H1 (cell line): ENCODE measurements around the gene STXBP6. TPM values are rescaled to one million over a fixed set of nuclear protein-coding genes. Genes with fewer than 3 reads are reported as not detected.
"Not testable (repeated sequence)": the region's sequence is repeated elsewhere in the genome, so short reads cannot be mapped to it uniquely, and the experiment has no call there.

Experiments
- CTCF ChIA-PET: fragments of 300-600 bp; sonication (Branson Sonifier 250); formaldehyde crosslinking; loops from one replicate; lab custom pipeline; 2021; ENCODE audit not compliant: partially characterized antibody; lab: Charles Lee
- POLR2A ChIA-PET: fragments of 300-600 bp; sonication (Branson Sonifier 250); formaldehyde crosslinking; loops from one replicate; lab custom pipeline; 2021; ENCODE audit warnings: inconsistent platforms; ENCODE audit not compliant: partially characterized antibody; lab: Charles Lee
- DNase-seq, 2 experiments: peaks; one replicate each; pipeline versions ENCODE4 v3.0.0 to v3.0.0-alpha.2; 2010 to 2022; ENCODE audit warnings: low spot score in 2 of 2, low read depth in 1 of 2, mixed read lengths in 1 of 2
- FAIRE-seq: peaks from 2 replicates; lab custom pipeline; 2011; peaks lifted over from hg19 to GRCh38; lab: Jason Lieb, UNC
- H2AFZ ChIP-seq: 2 replicates; pipeline ENCODE4 v1.8.1; 2012; ENCODE audit warnings: low read length, inconsistent platforms
- H2AK5ac ChIP-seq: 2 replicates; pipeline ENCODE4 v1.6.1; 2013; ENCODE audit warnings: low read depth, low read length
- H2BK120ac ChIP-seq: replicated peaks from 2 replicates; pipeline ENCODE3; 2013; ENCODE audit warnings: low read depth, low read length, inconsistent platforms
- H2BK12ac ChIP-seq: 2 replicates; pipeline ENCODE4 v1.6.1; 2013; ENCODE audit warnings: low read depth, low read length
- H2BK15ac ChIP-seq: 2 replicates; pipeline ENCODE4 v1.6.1; 2013; ENCODE audit warnings: low read length
- H2BK20ac ChIP-seq: 2 replicates; pipeline ENCODE4 v1.6.1; 2013; ENCODE audit warnings: low read length
- H2BK5ac ChIP-seq: 2 replicates; pipeline ENCODE4 v1.6.1; 2013; ENCODE audit warnings: low read depth, low read length
- H3K14ac ChIP-seq: 2 replicates; pipeline ENCODE4 v1.6.1; 2013; ENCODE audit warnings: inconsistent platforms; ENCODE audit not compliant: insufficient read length
- H3K18ac ChIP-seq: 2 replicates; pipeline ENCODE4 v1.6.1; 2013; ENCODE audit warnings: low read length; ENCODE audit errors: extremely low read depth
- H3K23ac ChIP-seq: 2 replicates; pipeline ENCODE4 v1.6.1; 2013; ENCODE audit warnings: inconsistent platforms; ENCODE audit not compliant: insufficient read length
- H3K23me2 ChIP-seq: 2 replicates; pipeline ENCODE4 v1.6.1; 2013; ENCODE audit warnings: low read depth, low read length
- H3K27ac ChIP-seq: 2 replicates; pipeline ENCODE4 v1.6.1; 2011; ENCODE audit warnings: low read depth, low read length, inconsistent platforms
- H3K27me3 ChIP-seq, 4 experiments: replicated peaks in 1 of 4; 1 replicate in 1 of 4; 2 replicates in 3 of 4; pipeline versions ENCODE4 v1.6.1 to v1.8.1; 2011 to 2013; ENCODE audit warnings: low read length in 3 of 4, mild to moderate bottlenecking in 3 of 4, inconsistent platforms in 2 of 4, mixed read lengths in 2 of 4, moderate library complexity in 1 of 4; ENCODE audit not compliant: control insufficient read depth in 3 of 4, insufficient read depth in 3 of 4; ENCODE audit errors: extremely low read depth in 1 of 4
- H3K36me3 ChIP-seq, 4 experiments: 2 replicates each; pipeline versions ENCODE4 v1.6.1 to v1.8.1; 2011 to 2013; ENCODE audit warnings: mild to moderate bottlenecking in 4 of 4, low read length in 3 of 4, moderate library complexity in 2 of 4, control low read depth in 1 of 4, inconsistent platforms in 1 of 4; ENCODE audit not compliant: insufficient read depth in 4 of 4, control insufficient read depth in 2 of 4
- H3K4ac ChIP-seq: replicated peaks from 2 replicates; pipeline ENCODE3; 2013; ENCODE audit warnings: low read length, low read depth, mixed read lengths, inconsistent platforms; ENCODE audit not compliant: insufficient read length
- H3K4me1 ChIP-seq, 4 experiments: replicated peaks in 1 of 4; 1 replicate in 1 of 4; 2 replicates in 3 of 4; pipeline versions ENCODE4 v1.6.1 to v1.8.1; 2011 to 2013; ENCODE audit warnings: low read length in 3 of 4, inconsistent platforms in 2 of 4, mixed read lengths in 1 of 4; ENCODE audit not compliant: insufficient read depth in 4 of 4, control insufficient read depth in 3 of 4
- H3K4me2 ChIP-seq, 2 experiments: 2 replicates each; pipeline versions ENCODE4 v1.6.1 to v1.8.1; 2011 to 2013; ENCODE audit warnings: low read depth in 2 of 2, low read length in 2 of 2, control low read depth in 1 of 2, inconsistent platforms in 1 of 2, mild to moderate bottlenecking in 1 of 2; ENCODE audit not compliant: insufficient read depth in 1 of 2
- H3K4me3 ChIP-seq, 4 experiments: fragments of 200-600, 300-600 bp in 1 of 4; sonication (generic), shearing (Covaris generic), sonication (Bioruptor Twin) in 1 of 4; 2 replicates each; pipeline versions ENCODE4 v1.5.1 to v1.8.1; 2011 to 2016; ENCODE audit warnings: low read length in 4 of 4, low read depth in 3 of 4, control low read depth in 2 of 4, inconsistent platforms in 2 of 4, mild to moderate bottlenecking in 2 of 4, mixed read lengths in 1 of 4, moderate library complexity in 1 of 4; ENCODE audit not compliant: insufficient read depth in 2 of 4; ENCODE audit errors: extremely low read depth in 1 of 4
- H3K56ac ChIP-seq: replicated peaks from 2 replicates; pipeline ENCODE3; 2013; ENCODE audit warnings: low read depth, mild to moderate bottlenecking, mixed read lengths, low read length, inconsistent platforms; ENCODE audit not compliant: insufficient read length
- H3K79me1 ChIP-seq: 2 replicates; pipeline ENCODE4 v1.6.1; 2013; ENCODE audit warnings: low read depth, low read length, control low read depth
- H3K79me2 ChIP-seq, 2 experiments: 2 replicates each; pipeline versions ENCODE4 v1.6.1 to v1.8.1; 2012 to 2013; ENCODE audit warnings: low read length in 2 of 2, mild to moderate bottlenecking in 2 of 2, inconsistent platforms in 1 of 2; ENCODE audit not compliant: insufficient read depth in 2 of 2, control insufficient read depth in 1 of 2
- H3K9ac ChIP-seq, 4 experiments: replicated peaks in 1 of 4; 1 replicate in 1 of 4; 2 replicates in 3 of 4; pipeline versions ENCODE4 v1.6.1 to v1.8.1; 2011 to 2013; ENCODE audit warnings: low read depth in 3 of 4, low read length in 3 of 4, control low read depth in 2 of 4, mild to moderate bottlenecking in 2 of 4, moderate library complexity in 2 of 4, inconsistent platforms in 1 of 4; ENCODE audit errors: extremely low read depth in 1 of 4
- H3K9me3 ChIP-seq, 2 experiments: 2 replicates each; pipeline versions ENCODE4 v1.6.1 to v1.8.1; 2012 to 2013; ENCODE audit warnings: mild to moderate bottlenecking in 2 of 2, moderate library complexity in 2 of 2, control low read depth in 1 of 2, inconsistent platforms in 1 of 2, low read depth in 1 of 2, low read length in 1 of 2, mixed read lengths in 1 of 2; ENCODE audit not compliant: insufficient read depth in 2 of 2
- H4K20me1 ChIP-seq, 2 experiments: replicated peaks in 1 of 2; 2 replicates each; pipeline versions ENCODE3 to v1.8.1; 2011 to 2013; ENCODE audit warnings: inconsistent platforms in 2 of 2, low read length in 2 of 2, mild to moderate bottlenecking in 1 of 2; ENCODE audit not compliant: insufficient read depth in 2 of 2, control insufficient read depth in 1 of 2
- H4K5ac ChIP-seq: 2 replicates; pipeline ENCODE4 v1.6.1; 2013; ENCODE audit warnings: low read length, low read depth, mixed read lengths, inconsistent platforms; ENCODE audit not compliant: insufficient read length
- H4K8ac ChIP-seq: 2 replicates; pipeline ENCODE4 v1.8.0; 2013; ENCODE audit warnings: mild to moderate bottlenecking, moderate library complexity, low read length, inconsistent platforms; ENCODE audit not compliant: insufficient read depth; ENCODE audit errors: extremely low read depth
- H4K91ac ChIP-seq: replicated peaks from 2 replicates; pipeline ENCODE3; 2013; ENCODE audit warnings: low read length, mixed read lengths, inconsistent platforms; ENCODE audit not compliant: insufficient read length
- WGBS, 2 experiments: shearing (Covaris generic) in 1 of 2; methylation state at CpG; one replicate each; pipeline versions ENCODE4 v1.1.6 to v1.1.7; 2013 to 2015; ENCODE audit warnings: low lambda C conversion rate in 2 of 2, mixed read lengths in 2 of 2, inconsistent platforms in 1 of 2, low coverage in 1 of 2, missing lambda C conversion rate in 1 of 2; ENCODE audit not compliant: insufficient replicate concordance in 2 of 2, insufficient coverage in 1 of 2, insufficient read length in 1 of 2; ENCODE audit errors: extremely low coverage in 1 of 2, missing lambda C conversion rate in 1 of 2; 5-methylcytosine and 5-hydroxymethylcytosine counted together
- polyA plus RNA-seq, 7 experiments: library from polyadenylated mRNA; depleted of rRNA in 3 of 7; stranded (reverse) in 5 of 7; unstranded in 2 of 7; fragments of >200 nt in 5 of 7; fragments of 200-250 nt in 2 of 7; gene quantifications; 1 replicate in 5 of 7; 2 replicates in 1 of 7; 4 replicates in 1 of 7; pipeline versions ENCODE4 v1.2.1 to v1.2.3, GENCODE V29; 2011 to 2013; ENCODE audit warnings: missing spikeins in 2 of 7, mixed read lengths in 2 of 7
- total RNA-seq: library from RNA; stranded (reverse); fragmentation: NEBNext Ultra II Directional; extraction: Animal tissue kit (Norgen Biotek cat#: 25700); gene quantifications from 2 replicates; pipeline ENCODE4 v1.2.1, GENCODE V29; 2021

The STXBP6 gene
- total and polyA plus RNA-seq, 2 of the 8 experiments (the other 6 are each of a cell fraction or from before 2014, with no cell fraction given) = 9.4 to 18.1 TPM

GRCh38 chr14:24803426-24803825 lies 246.5 kb downstream of the STXBP6 start:
- H3K14ac ChIP-seq, H2BK15ac ChIP-seq, H3K79me2 ChIP-seq, H3K56ac ChIP-seq, H3K4ac ChIP-seq, H3K36me3 ChIP-seq, DNase-seq, H4K91ac ChIP-seq, H2BK5ac ChIP-seq, H3K23ac ChIP-seq, POLR2A ChIA-PET, H4K5ac ChIP-seq, H3K27ac ChIP-seq, H3K4me2 ChIP-seq, H3K79me1 ChIP-seq, FAIRE-seq, H3K23me2 ChIP-seq, H2BK120ac ChIP-seq, H3K18ac ChIP-seq, H3K4me1 ChIP-seq, H2AFZ ChIP-seq, H3K27me3 ChIP-seq, H2BK12ac ChIP-seq, H3K4me3 ChIP-seq, H3K9ac ChIP-seq, H4K20me1 ChIP-seq, H4K8ac ChIP-seq, H2BK20ac ChIP-seq, H2AK5ac ChIP-seq, H3K9me3 ChIP-seq: not testable (repeated sequence)
- CTCF ChIA-PET = interaction anchor here (0.9 to 7.4 kb wide), 8 partner anchors 10 to 434 kb away, joined by 4 to 80 read pairs (median 8); no protein-coding TSS in a partner anchor
- 92% methylated on average over 10 of the region's 10 CpGs; no CpG with 5 or more reads in 1 of the 2 experiments for WGBS, 2 experiments
